SK-N-SH (cell line): Measurements from ENCODE around the gene DCDC2. TPM values are rescaled to one million over a fixed set of nuclear protein-coding genes. Genes with fewer than 3 reads are reported as not detected.
"Not testable (repeated sequence)": the region's sequence is repeated elsewhere in the genome, so short reads cannot be mapped to it uniquely, and the experiment has no call there.

Experiments used
- CTCF ChIA-PET: fragments of 300-600, 350-600 bp; formaldehyde crosslinking; extraction: SDS; loops from one replicate; lab custom pipeline; 2021; lab: Yijun Ruan, JAX
- POLR2A ChIA-PET: fragments of 350-600 bp; sonication (Branson Sonifier 250); formaldehyde crosslinking; extraction: SDS; loops from one replicate; lab custom pipeline; 2020; ENCODE audit warnings: antibody characterized with exemption, inconsistent platforms; lab: Yijun Ruan, JAX
- DNase-seq: peaks from one replicate; pipeline ENCODE4 v3.0.0; 2012
- H2AFZ ChIP-seq: fragments of 200-600 bp; sonication (generic); 2 replicates; pipeline ENCODE4 v1.8.1; 2016; ENCODE audit warnings: antibody characterized with exemption, mild to moderate bottlenecking, low read depth
- H3F3A ChIP-seq: fragments of 200-600 bp; sonication (generic); replicated peaks from 2 replicates; pipeline ENCODE3; 2016; ENCODE audit warnings: antibody characterized with exemption, mild to moderate bottlenecking; ENCODE audit not compliant: insufficient read depth
- H3K27ac ChIP-seq, 2 experiments: fragments of 200-500 bp in 1 of 2; fragments of 200-600 bp in 1 of 2; sonication (Bioruptor generic) in 1 of 2; sonication (generic), shearing (Covaris generic) in 1 of 2; 2 replicates each; pipeline versions ENCODE4 v1.5.1 to v1.6.1; 2014 to 2016; ENCODE audit warnings: low read depth in 2 of 2, inconsistent platforms in 1 of 2, low read length in 1 of 2, mild to moderate bottlenecking in 1 of 2, mixed read lengths in 1 of 2
- H3K27me3 ChIP-seq: fragments of 200-600 bp; sonication (generic), shearing (Covaris generic); 2 replicates; pipeline ENCODE4 v1.6.1; 2016; ENCODE audit warnings: mixed run types; ENCODE audit not compliant: insufficient read depth
- H3K36me3 ChIP-seq, 2 experiments: fragments of 200-500 bp in 1 of 2; fragments of 200-600 bp in 1 of 2; sonication (Bioruptor generic) in 1 of 2; sonication (generic) in 1 of 2; replicated peaks in 1 of 2; 2 replicates each; pipeline versions ENCODE3 to v1.5.1; 2014 to 2016; ENCODE audit warnings: low read length in 1 of 2, mild to moderate bottlenecking in 1 of 2; ENCODE audit not compliant: insufficient read depth in 2 of 2, control insufficient read depth in 1 of 2
- H3K4me1 ChIP-seq, 2 experiments: fragments of 200-500 bp in 1 of 2; fragments of 200-600 bp in 1 of 2; sonication (Bioruptor generic) in 1 of 2; sonication (generic), shearing (Covaris generic) in 1 of 2; 2 replicates each; pipeline versions ENCODE4 v1.5.1 to v1.6.1; 2014 to 2016; ENCODE audit warnings: low read depth in 1 of 2, low read length in 1 of 2, mixed run types in 1 of 2; ENCODE audit not compliant: insufficient read depth in 2 of 2, control insufficient read depth in 1 of 2
- H3K4me2 ChIP-seq: fragments of 200-600 bp; sonication (generic), shearing (Covaris generic); 2 replicates; pipeline ENCODE4 v1.6.1; 2017; ENCODE audit warnings: mixed run types
- H3K4me3 ChIP-seq, 2 experiments: fragments of 200-500 bp in 1 of 2; fragments of 200-600 bp in 1 of 2; sonication (Bioruptor generic) in 1 of 2; sonication (generic), shearing (Covaris generic) in 1 of 2; 2 replicates each; pipeline versions ENCODE4 v1.5.1 to v1.8.1; 2014 to 2016; ENCODE audit warnings: low read depth in 2 of 2, inconsistent platforms in 1 of 2, low read length in 1 of 2, mild to moderate bottlenecking in 1 of 2, mixed read lengths in 1 of 2, moderate library complexity in 1 of 2
- H3K79me2 ChIP-seq: fragments of 200-600 bp; sonication (generic); 2 replicates; pipeline ENCODE4 v1.8.1; 2017; ENCODE audit warnings: mild to moderate bottlenecking; ENCODE audit not compliant: insufficient read depth
- H3K9ac ChIP-seq: fragments of 200-600 bp; sonication (generic); 2 replicates; pipeline ENCODE4 v1.6.1; 2017; ENCODE audit warnings: mixed run types
- H3K9me2 ChIP-seq: fragments of 200-600 bp; sonication (generic); 2 replicates; pipeline ENCODE4 v1.6.1; 2017; ENCODE audit warnings: mixed run types
- H3K9me3 ChIP-seq: fragments of 200-600 bp; sonication (generic); 2 replicates; pipeline ENCODE4 v1.6.1; 2017; ENCODE audit warnings: mixed run types, mild to moderate bottlenecking, moderate library complexity
- H4K20me1 ChIP-seq: fragments of 200-600 bp; sonication (generic); 2 replicates; pipeline ENCODE4 v1.6.1; 2017; ENCODE audit warnings: mild to moderate bottlenecking, mixed run types; ENCODE audit not compliant: insufficient read depth
- CTCF ChIP-seq: fragments of 200-600 bp; sonication (generic); IDR thresholded peaks from 2 replicates; pipeline ENCODE4 v1.6.1; 2017; ENCODE audit warnings: antibody characterized with exemption, mild to moderate bottlenecking, moderate library complexity
- ELF1 ChIP-seq: IDR thresholded peaks from 2 replicates; pipeline ENCODE4 v1.4.0; 2012
- EP300 ChIP-seq, 2 experiments: IDR thresholded peaks; 2 replicates each; pipeline versions ENCODE4 v1.4.0 to v1.6.1; 2012; ENCODE audit warnings: borderline replicate concordance in 1 of 2, low read depth in 1 of 2, low read length in 1 of 2
- FOXJ3 ChIP-seq: sonication (generic); formaldehyde crosslinking; IDR thresholded peaks from 2 replicates; pipeline ENCODE4 v1.5.1; 2020; ENCODE audit warnings: mild to moderate bottlenecking, missing genetic modification reagents
- FOXM1 ChIP-seq: IDR thresholded peaks from 2 replicates; pipeline ENCODE4 v1.4.0; 2012; ENCODE audit warnings: low read depth, mild to moderate bottlenecking
- GABPA ChIP-seq: IDR thresholded peaks from 2 replicates; pipeline ENCODE4 v1.4.0; 2012; ENCODE audit warnings: low read depth, mild to moderate bottlenecking
- GATA2 ChIP-seq: sonication (generic); formaldehyde crosslinking; IDR thresholded peaks from 2 replicates; pipeline ENCODE4 v1.5.0; 2020; ENCODE audit warnings: mild to moderate bottlenecking, missing genetic modification reagents
- MXI1 ChIP-seq: IDR thresholded peaks from 2 replicates; pipeline ENCODE4 v1.6.1; 2012; ENCODE audit warnings: mild to moderate bottlenecking, low read depth, low read length, improper control_type of control experiment
- NFIC ChIP-seq: IDR thresholded peaks from 2 replicates; pipeline ENCODE4 v1.4.0; 2012; ENCODE audit warnings: borderline replicate concordance
- PBX3 ChIP-seq: IDR thresholded peaks from 2 replicates; pipeline ENCODE4; 2012
- RCOR1 ChIP-seq: fragments of 150-350 bp; IDR thresholded peaks from 2 replicates; pipeline ENCODE4 v1.6.1; 2017; ENCODE audit warnings: antibody characterized with exemption, low read length
- TAF1 ChIP-seq: IDR thresholded peaks from 2 replicates; pipeline ENCODE4 v1.6.1; 2012; ENCODE audit warnings: low read depth, mild to moderate bottlenecking, low read length, moderate library complexity, borderline replicate concordance
- TCF12 ChIP-seq: IDR thresholded peaks from 2 replicates; pipeline ENCODE4 v1.4.0; 2012
- TEAD4 ChIP-seq: IDR thresholded peaks from 2 replicates; pipeline ENCODE4 v1.4.0; 2012; ENCODE audit warnings: mild to moderate bottlenecking, borderline replicate concordance; ENCODE audit not compliant: insufficient read depth
- WGBS: methylation state at CpG from one replicate; pipeline ENCODE4 v1.1.6; 2017; ENCODE audit warnings: low lambda C conversion rate; 5-methylcytosine and 5-hydroxymethylcytosine counted together
- polyA plus RNA-seq, 3 experiments: library from polyadenylated mRNA; depleted of rRNA; stranded (reverse); fragments of >200 nt; gene quantifications; 2 replicates each; pipeline ENCODE4 v1.2.3, GENCODE V29; 2012
- TF ChIP-seq, protein P1 (sequence below): fragments of 150-350 bp; IDR thresholded peaks from 2 replicates; pipeline ENCODE4 v1.6.1; 2017; ENCODE audit warnings: antibody characterized with exemption, low read length, low read depth, borderline replicate concordance
- TF ChIP-seq, protein P2 (sequence below): IDR thresholded peaks from 2 replicates; pipeline ENCODE4 v1.4.0; 2012; ENCODE audit warnings: low read depth, borderline replicate concordance

The DCDC2 gene
- polyA plus RNA-seq, 1 of the 3 experiments (the other 2 are of a cell fraction): not detected

DNA sequence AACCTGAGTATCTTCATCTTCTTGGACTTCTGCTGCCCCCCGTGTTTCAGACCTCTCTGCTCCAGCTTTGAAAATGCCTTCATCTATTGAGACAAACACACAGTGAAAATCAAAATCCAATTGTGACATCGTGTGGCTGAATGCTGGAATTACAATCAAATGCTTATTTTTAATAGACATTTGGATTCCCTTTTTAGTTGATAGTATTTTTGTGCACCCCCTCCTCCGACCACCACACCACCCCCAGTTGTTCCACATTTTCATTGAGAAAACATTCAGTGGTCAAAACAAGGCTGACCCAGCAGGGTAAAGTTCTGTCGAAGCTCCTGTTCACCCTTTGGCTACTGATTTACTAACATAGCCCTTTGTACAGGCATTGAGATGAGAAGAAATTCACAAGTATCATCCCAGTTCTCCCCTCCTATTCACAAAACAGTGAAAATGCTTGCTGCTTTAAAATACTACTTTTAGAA, 152.8 kb downstream of the DCDC2 start (continued):
- TF ChIP-seq FOXJ3 (CRISPR knock-in tag) (no peak), TEAD4 (no peak)

DNA sequence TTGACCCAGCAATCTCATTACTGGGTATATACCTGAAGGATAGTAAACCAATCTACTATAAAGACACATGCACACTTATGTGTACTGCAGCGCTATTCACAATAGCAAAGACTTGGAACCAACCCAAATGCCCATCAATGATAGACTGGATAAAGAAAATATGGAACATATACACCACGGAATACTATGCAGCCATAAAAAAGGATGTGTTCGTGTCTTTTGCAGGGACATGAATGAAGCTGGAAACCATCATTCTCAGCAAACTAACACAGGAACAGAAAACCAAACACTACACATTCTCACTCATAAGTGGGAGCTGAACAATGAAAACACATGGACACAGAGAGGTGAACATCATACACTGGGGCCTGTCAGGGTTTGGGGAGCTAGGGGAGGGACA, 153.7 kb downstream of the DCDC2 start:
- DNase-seq, H3K27me3 ChIP-seq, H3K4me2 ChIP-seq, H3K79me2 ChIP-seq, H2AFZ ChIP-seq, H3K9ac ChIP-seq, H3K4me1 ChIP-seq, H3K4me3 ChIP-seq, H3F3A ChIP-seq, H3K9me3 ChIP-seq, H3K9me2 ChIP-seq, POLR2A ChIA-PET, H3K36me3 ChIP-seq, H4K20me1 ChIP-seq, H3K27ac ChIP-seq: not testable (repeated sequence)
- CTCF ChIA-PET: interaction anchor here (1.3 to 3.0 kb wide), 3 partner anchors 10 to 555 kb away, joined by 6 to 25 read pairs (median 13); no protein-coding TSS in a partner anchor
- 53% methylated on average over 3 of the region's 3 CpGs for WGBS

DNA sequence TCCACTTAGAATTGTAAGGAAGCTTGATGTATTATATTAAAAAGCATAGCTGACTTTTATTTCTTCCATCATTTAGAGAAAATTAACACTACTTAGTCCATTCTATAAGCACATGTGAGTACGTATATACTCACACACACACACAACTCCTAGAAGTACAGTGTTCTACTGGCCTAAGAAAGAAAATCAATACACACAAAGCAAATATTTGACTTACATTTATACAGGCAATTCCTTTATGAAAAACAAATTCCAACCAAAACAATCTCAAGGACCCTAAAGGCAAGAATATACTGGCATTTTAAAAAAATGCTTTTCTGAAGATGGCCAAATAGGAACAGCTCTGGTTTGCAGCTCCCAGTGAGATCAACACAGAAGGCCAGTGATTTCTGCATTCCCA, 160.0 kb downstream of the DCDC2 start:
- TF ChIP-seq, protein P1, sequence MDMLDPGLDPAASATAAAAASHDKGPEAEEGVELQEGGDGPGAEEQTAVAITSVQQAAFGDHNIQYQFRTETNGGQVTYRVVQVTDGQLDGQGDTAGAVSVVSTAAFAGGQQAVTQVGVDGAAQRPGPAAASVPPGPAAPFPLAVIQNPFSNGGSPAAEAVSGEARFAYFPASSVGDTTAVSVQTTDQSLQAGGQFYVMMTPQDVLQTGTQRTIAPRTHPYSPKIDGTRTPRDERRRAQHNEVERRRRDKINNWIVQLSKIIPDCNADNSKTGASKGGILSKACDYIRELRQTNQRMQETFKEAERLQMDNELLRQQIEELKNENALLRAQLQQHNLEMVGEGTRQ: no peak
- no peak for TF ChIP-seq ELF1
- no peak for TF ChIP-seq PBX3
- no peak for TF ChIP-seq GATA2 (CRISPR knock-in tag)
- no peak for TF ChIP-seq GABPA
- TF ChIP-seq EP300 (IDR thresholded peaks at IDR 0.05; ENCODE audit: borderline replicate concordance in 1 of 2, low read depth in 1 of 2, low read length in 1 of 2): no peak
- no peak for TF ChIP-seq CTCF
- no peak for TF ChIP-seq NFIC
- TF ChIP-seq TCF12: no peak
- TF ChIP-seq RCOR1: no peak
- no peak for TF ChIP-seq TAF1
- TF ChIP-seq, protein P2, sequence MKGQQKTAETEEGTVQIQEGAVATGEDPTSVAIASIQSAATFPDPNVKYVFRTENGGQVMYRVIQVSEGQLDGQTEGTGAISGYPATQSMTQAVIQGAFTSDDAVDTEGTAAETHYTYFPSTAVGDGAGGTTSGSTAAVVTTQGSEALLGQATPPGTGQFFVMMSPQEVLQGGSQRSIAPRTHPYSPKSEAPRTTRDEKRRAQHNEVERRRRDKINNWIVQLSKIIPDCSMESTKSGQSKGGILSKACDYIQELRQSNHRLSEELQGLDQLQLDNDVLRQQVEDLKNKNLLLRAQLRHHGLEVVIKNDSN: no peak
- no peak for TF ChIP-seq MXI1
- TF ChIP-seq FOXM1: no peak
- H3K79me2 ChIP-seq: no peaks in the 10 kb centered on the region
- no peaks in the 10 kb centered on the region for H3F3A ChIP-seq
- no peaks in the 10 kb centered on the region for H3K9me2 ChIP-seq
- peaks cover 0 to 2% of the 10 kb centered on the region in 2 experiments; a peak in 1 of 4 replicates for H3K4me1 ChIP-seq
- H3K9me3 ChIP-seq: no peaks in the 10 kb centered on the region
- ChIA-PET POLR2A (no interaction called here), CTCF (no interaction called here)
- H3K4me2 ChIP-seq: no peak overlapping the region
- 52% methylated on average over 1 of the region's 1 CpG for WGBS
- no peaks in the 10 kb centered on the region for H4K20me1 ChIP-seq
- no peaks in the 10 kb centered on the region for H3K36me3 ChIP-seq
- no peaks in the 10 kb centered on the region for H3K27me3 ChIP-seq
- H3K9ac ChIP-seq: no peak overlapping the region
- H3K27ac ChIP-seq: no peak overlapping the region
- no peak overlapping the region for H2AFZ ChIP-seq
- DNase-seq: no peak
- H3K4me3 ChIP-seq: no peak overlapping the region
